SK-N-MC (cell line): ENCODE data around the gene KLF4.

Experiments
- EZH2 ChIP-seq: fragments of 200-600 bp; sonication (generic); IDR thresholded peaks from one replicate; pipeline ENCODE4 v1.6.1; 2017; ENCODE audit warnings: antibody characterized with exemption
- FOXP2 ChIP-seq: optimal IDR thresholded peaks from 2 replicates; pipeline ENCODE3; 2011; ENCODE audit warnings: mild to moderate bottlenecking, moderate library complexity; ENCODE audit not compliant: insufficient read depth; ENCODE audit errors: extremely low read length, control extremely low read depth
- POLR2AphosphoS5 ChIP-seq: IDR thresholded peaks from 2 replicates; pipeline ENCODE4 v1.6.1; 2012; ENCODE audit warnings: mild to moderate bottlenecking, low read depth, low read length, borderline replicate concordance

- TF ChIP-seq POLR2AphosphoS5 (no peak), EZH2 (no peak), FOXP2 (no peak)
Observed at GRCh38 chr9:107496976-107497375, 7.4 kb upstream of the KLF4 start.
